Measurements from ENCODE around the gene EMC1. TPM values are rescaled to one million over a fixed set of nuclear protein-coding genes. Genes with fewer than 3 reads are reported as not detected.
"Not testable (repeated sequence)": the region's sequence is repeated elsewhere in the genome, so short reads cannot be mapped to it uniquely, and the experiment has no call there.

Gene EMC1
- polyA plus RNA-seq, 2 of the 4 experiments (the other 2 are of a cell fraction) = 25.8 to 32.2 TPM

DNA sequence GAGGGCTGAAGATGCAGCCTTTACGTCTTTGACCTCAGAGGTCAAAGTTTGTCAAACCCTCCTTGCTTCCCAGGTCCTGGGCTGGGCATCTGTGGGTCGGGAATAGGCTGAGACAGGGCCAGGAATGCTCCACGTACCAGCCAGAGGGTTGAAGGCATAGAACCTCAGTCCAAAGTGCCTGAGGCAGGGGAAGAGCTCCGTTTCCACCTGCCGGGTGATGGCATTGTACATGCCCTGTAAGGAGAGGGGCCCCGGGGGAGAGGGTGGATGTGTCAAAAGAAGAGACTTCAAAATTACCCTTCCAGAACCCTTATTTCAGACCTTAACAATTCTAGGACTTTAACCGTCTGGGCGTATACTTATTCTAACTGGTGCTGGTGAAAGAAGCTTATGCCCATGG, 33.6 kb upstream of the EMC1 start:
- Histone ChIP-seq H3K4me3 (no peak overlapping the region), H3K9me3 (no peaks in the 10 kb centered on the region), H3K27ac (no peak overlapping the region), H3K4me1 (no peaks in the 10 kb centered on the region), H3K4me2 (no peak overlapping the region)
- 90% methylated on average over 5 of the region's 8 CpGs for WGBS (ENCODE audit: missing lambda C conversion rate)
- TF ChIP-seq CTCF (IDR thresholded peaks at IDR 0.05) (no peak), RCOR1 (IDR thresholded peaks at IDR 0.05; ENCODE audit: low read depth, low read length) (no peak), RNF2 (IDR thresholded peaks at IDR 0.05; ENCODE audit: borderline replicate concordance, low read depth) (no peak), CEBPB (IDR thresholded peaks at IDR 0.05) (no peak), CHD4 (IDR thresholded peaks at IDR 0.05; ENCODE audit: borderline replicate concordance) (no peak), PHF8 (IDR thresholded peaks at IDR 0.05; ENCODE audit: borderline replicate concordance, low read depth) (no peak), RARB (CRISPR knock-in tag; IDR thresholded peaks at IDR 0.05) (no peak), JUNB (IDR thresholded peaks at IDR 0.05) (no peak), NPAS2 (CRISPR knock-in tag; IDR thresholded peaks at IDR 0.05; ENCODE audit: borderline replicate concordance) (no peak), EP300 (IDR thresholded peaks at IDR 0.05) (no peak), CBX8 (IDR thresholded peaks at IDR 0.05) (no peak), ZNF302 (CRISPR knock-in tag; IDR thresholded peaks at IDR 0.05) (no peak), MAFK (IDR thresholded peaks at IDR 0.05; ENCODE audit: partially characterized antibody) (no peak), SREBF2 (IDR thresholded peaks at IDR 0.05) (no peak), POLR2AphosphoS2 (conservative IDR thresholded peaks at IDR 0.05; ENCODE audit: low read length) (no peak), MAZ (IDR thresholded peaks at IDR 0.05; ENCODE audit: borderline replicate concordance, low read depth, low read length) (no peak)
- TF ChIP-seq, protein P1, sequence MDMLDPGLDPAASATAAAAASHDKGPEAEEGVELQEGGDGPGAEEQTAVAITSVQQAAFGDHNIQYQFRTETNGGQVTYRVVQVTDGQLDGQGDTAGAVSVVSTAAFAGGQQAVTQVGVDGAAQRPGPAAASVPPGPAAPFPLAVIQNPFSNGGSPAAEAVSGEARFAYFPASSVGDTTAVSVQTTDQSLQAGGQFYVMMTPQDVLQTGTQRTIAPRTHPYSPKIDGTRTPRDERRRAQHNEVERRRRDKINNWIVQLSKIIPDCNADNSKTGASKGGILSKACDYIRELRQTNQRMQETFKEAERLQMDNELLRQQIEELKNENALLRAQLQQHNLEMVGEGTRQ (IDR thresholded peaks at IDR 0.05) = no peak
- ATAC-seq (no peak), DNase-seq (ENCODE audit: low read depth in 1 of 2, low spot score in 1 of 2) (no peak), FAIRE-seq (no peak)
- ChIA-PET CTCF (no interaction called here), POLR2A (no interaction called here)

DNA sequence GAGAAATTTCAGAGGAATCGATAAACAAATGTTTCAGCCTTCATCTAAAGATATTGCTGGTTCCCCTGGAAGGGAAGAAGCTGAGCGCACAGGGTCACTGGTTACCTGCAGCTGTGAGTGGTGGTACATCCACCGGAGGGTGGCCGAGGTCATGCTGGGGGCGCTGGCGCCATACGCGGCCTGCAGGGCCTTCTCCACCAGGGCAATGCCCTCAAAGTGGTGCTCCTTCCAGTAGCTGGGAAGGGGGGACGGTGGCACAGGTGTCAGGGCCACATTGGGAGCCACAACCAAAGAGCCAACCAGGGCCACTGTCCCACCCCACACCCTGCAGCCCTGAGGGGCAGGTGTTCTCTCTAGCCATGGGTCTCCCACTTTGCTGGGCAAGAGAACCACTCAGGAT, 32.6 kb upstream of the EMC1 start:
- H3K9me3 ChIP-seq = no peaks in the 10 kb centered on the region
- H3K27ac ChIP-seq = no peak overlapping the region
- ChIA-PET CTCF (interaction anchor here (1.0 to 1.5 kb wide), 3 partner anchors 10 to 23 kb away, joined by 3 read pairs; no protein-coding TSS in a partner anchor), POLR2A (no interaction called here)
- TF ChIP-seq CHD4 (IDR thresholded peaks at IDR 0.05; ENCODE audit: borderline replicate concordance) (no peak), NFE2L2 (conservative IDR thresholded peaks at IDR 0.05; ENCODE audit: low read length) (no peak), EHMT2 (IDR thresholded peaks at IDR 0.05; ENCODE audit: low read depth) (no peak), HMGXB4 (CRISPR knock-in tag; IDR thresholded peaks at IDR 0.05; ENCODE audit: borderline replicate concordance) (no peak)
- H3K4me2 ChIP-seq = no peak overlapping the region
- 89% methylated on average over 8 of the region's 9 CpGs for WGBS (ENCODE audit: missing lambda C conversion rate)
- ATAC-seq (no peak), DNase-seq (ENCODE audit: low read depth in 1 of 2, low spot score in 1 of 2) (no peak), FAIRE-seq (no peak)
- H3K4me3 ChIP-seq = no peak overlapping the region
- no peaks in the 10 kb centered on the region for H3K4me1 ChIP-seq

- Histone ChIP-seq H3K4me2 (no peak overlapping the region), H3K27ac (no peak overlapping the region), H3K4me1 (no peaks in the 10 kb centered on the region), H3K4me3 (no peak overlapping the region), H3K9me3 (no peaks in the 10 kb centered on the region)
- ATAC-seq (no peak), FAIRE-seq (no peak), DNase-seq (ENCODE audit: low read depth in 1 of 2, low spot score in 1 of 2) (no peak)
- ChIA-PET CTCF (interaction anchor here (0.6 kb wide), 1 partner anchor 1601 kb away, joined by 3 read pairs; no protein-coding TSS in a partner anchor), POLR2A (no interaction called here)
- no peak for TF ChIP-seq EHMT2 (IDR thresholded peaks at IDR 0.05; ENCODE audit: low read depth)
- TF ChIP-seq JUNB (IDR thresholded peaks at IDR 0.05) = no peak
- TF ChIP-seq CBX2 (IDR thresholded peaks at IDR 0.05; ENCODE audit: borderline replicate concordance, low read depth) = no peak
- TF ChIP-seq KDM1A (IDR thresholded peaks at IDR 0.05; ENCODE audit: low read depth) = no peak
- no peak for TF ChIP-seq MAFK (IDR thresholded peaks at IDR 0.05; ENCODE audit: partially characterized antibody)
- 83% methylated on average over 5 of the region's 5 CpGs for WGBS (ENCODE audit: missing lambda C conversion rate)
These were observed 23.3 kb upstream of the EMC1 start for GRCh38 chr1:19274636-19275035.

DNA sequence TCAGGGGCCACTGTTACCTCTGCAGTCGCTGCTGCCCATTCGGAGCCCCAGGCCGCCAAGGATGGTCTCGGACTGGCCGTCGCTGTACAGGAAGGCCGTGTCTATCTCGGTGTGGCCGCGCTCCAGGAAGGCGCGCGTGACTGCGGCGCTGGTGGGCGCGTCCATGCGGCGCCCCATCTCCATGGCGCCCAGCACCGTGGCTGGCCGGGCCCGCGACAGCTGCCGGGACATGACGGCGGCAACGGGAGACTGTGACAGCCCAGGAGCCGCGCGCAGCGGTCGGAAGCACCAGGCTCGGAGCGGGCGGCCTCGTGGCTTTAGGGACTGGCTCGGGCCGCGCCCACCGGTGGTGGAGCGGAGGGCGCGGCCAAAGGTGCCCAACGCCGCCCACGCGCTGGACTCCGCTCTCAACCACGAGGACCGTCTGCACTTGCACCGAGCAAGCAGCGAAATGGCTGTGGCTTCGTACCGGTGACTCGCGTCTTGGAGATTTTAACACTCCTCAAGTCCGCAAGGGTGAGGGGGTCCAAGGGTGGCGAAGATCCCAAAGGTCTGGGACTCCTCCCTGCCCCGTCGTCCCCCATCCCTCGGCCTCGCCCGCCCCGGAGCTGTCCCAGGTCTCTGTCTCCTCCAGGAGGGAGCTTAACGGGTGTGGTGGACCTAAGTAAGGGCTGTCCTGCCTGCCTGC, 22.7 kb upstream of the EMC1 start:
- WGBS (ENCODE audit: missing lambda C conversion rate) = 94% methylated on average over 38 of the region's 66 CpGs
- FAIRE-seq = not testable (repeated sequence)

More for the DNA sequence above, 22.7 kb upstream of the EMC1 start:
- ATAC-seq; DNase-seq (ENCODE audit: low read depth in 1 of 2, low spot score in 1 of 2); H3K4me3 ChIP-seq; H3K9me3 ChIP-seq; H3K4me1 ChIP-seq; H3K27ac ChIP-seq; H3K4me2 ChIP-seq; POLR2A ChIA-PET: not testable (repeated sequence)
- CTCF ChIA-PET = interaction anchor here (0.6 kb wide), 1 partner anchor 1601 kb away, joined by 3 read pairs; no protein-coding TSS in a partner anchor

Measured in A549 (cell line).